CD4-positive, CD25-positive, alpha-beta regulatory T cell (primary cell): ENCODE measurements around the gene HK3. TPM values are rescaled to one million over a fixed set of nuclear protein-coding genes. Genes with fewer than 3 reads are reported as not detected.

Experiments used
- ATAC-seq, 2 donors: fragments of 150-1000 bp; cut with Tn5 transposase; one replicate each; pipeline ENCODE4 v1.10.0; 2021; ENCODE audit warnings: low read depth in 2 of 2, moderate number of reproducible peaks in 2 of 2, moderate library complexity in 1 of 2
- DNase-seq, 3 donors: peaks; one replicate each; pipeline versions ENCODE4 v3.0.0 to v3.0.0-alpha.2; 2012 to 2022; ENCODE audit warnings: mixed read lengths in 1 of 3
- H3K27ac ChIP-seq: one replicate; pipeline ENCODE4 v1.7.0; 2013; ENCODE audit warnings: mild to moderate bottlenecking, low read length; ENCODE audit not compliant: insufficient read depth, poor library complexity, severe bottlenecking
- H3K27me3 ChIP-seq: one replicate; pipeline ENCODE4 v1.7.0; 2013; ENCODE audit warnings: low read length; ENCODE audit not compliant: control insufficient read depth, insufficient read depth
- H3K36me3 ChIP-seq: one replicate; pipeline ENCODE4 v1.7.0; 2013; ENCODE audit warnings: mild to moderate bottlenecking, low read length, moderate library complexity; ENCODE audit not compliant: control insufficient read depth, insufficient read depth
- H3K4me1 ChIP-seq: 2 replicates; pipeline ENCODE4 v1.7.0; 2013; ENCODE audit warnings: mild to moderate bottlenecking, low read length; ENCODE audit not compliant: insufficient read depth, control insufficient read depth, poor library complexity, severe bottlenecking
- H3K4me3 ChIP-seq: one replicate; pipeline ENCODE4 v1.7.0; 2013; ENCODE audit warnings: low read depth, mild to moderate bottlenecking, low read length, moderate library complexity
- H3K9me3 ChIP-seq, 2 experiments: 1 replicate in 1 of 2; 2 replicates in 1 of 2; pipeline ENCODE4 v1.7.0; 2013; ENCODE audit warnings: low read length in 2 of 2, mild to moderate bottlenecking in 1 of 2, moderate library complexity in 1 of 2; ENCODE audit not compliant: control insufficient read depth in 2 of 2
- H3K27ac Mint-ChIP-seq, 3 donors: one replicate each; pipeline ENCODE4 v1.8.0; 2020 to 2022; ENCODE audit warnings: mild to moderate bottlenecking in 3 of 3, mixed read lengths in 3 of 3, moderate library complexity in 2 of 3
- H3K27me3 Mint-ChIP-seq: one replicate; pipeline ENCODE4 v1.8.0; 2022; ENCODE audit warnings: mild to moderate bottlenecking, mixed read lengths
- H3K36me3 Mint-ChIP-seq: one replicate; pipeline ENCODE4 v1.8.0; 2020; ENCODE audit warnings: mixed read lengths
- H3K4me1 Mint-ChIP-seq, 4 donors: one replicate each; pipeline ENCODE4 v1.8.0; 2020 to 2022; ENCODE audit warnings: mixed read lengths in 4 of 4, mild to moderate bottlenecking in 1 of 4
- H3K4me3 Mint-ChIP-seq, 4 donors: one replicate each; pipeline ENCODE4 v1.8.0; 2020 to 2022; ENCODE audit warnings: mild to moderate bottlenecking in 4 of 4, mixed read lengths in 4 of 4, moderate library complexity in 3 of 4
- H3K9me3 Mint-ChIP-seq, 7 donors: one replicate each; pipeline ENCODE4 v1.8.0; 2020 to 2022; ENCODE audit warnings: mixed read lengths in 7 of 7, mild to moderate bottlenecking in 3 of 7, moderate library complexity in 2 of 7
- polyA plus RNA-seq, 4 donors: library from polyadenylated mRNA; unstranded; fragments of 300-500 nt; fragmentation: Illumina TruSeq; gene quantifications; one replicate each; pipeline ENCODE4 v1.2.3, GENCODE V29; 2021
- total RNA-seq: library from RNA; stranded (reverse); gene quantifications from one replicate; pipeline ENCODE4 v1.2.3, GENCODE V29; 2022

Gene HK3
- total and polyA plus RNA-seq, 5 donors from 2014 or later = 0.09 to 0.33 (median 0.23) TPM; not detected in 1

DNA sequence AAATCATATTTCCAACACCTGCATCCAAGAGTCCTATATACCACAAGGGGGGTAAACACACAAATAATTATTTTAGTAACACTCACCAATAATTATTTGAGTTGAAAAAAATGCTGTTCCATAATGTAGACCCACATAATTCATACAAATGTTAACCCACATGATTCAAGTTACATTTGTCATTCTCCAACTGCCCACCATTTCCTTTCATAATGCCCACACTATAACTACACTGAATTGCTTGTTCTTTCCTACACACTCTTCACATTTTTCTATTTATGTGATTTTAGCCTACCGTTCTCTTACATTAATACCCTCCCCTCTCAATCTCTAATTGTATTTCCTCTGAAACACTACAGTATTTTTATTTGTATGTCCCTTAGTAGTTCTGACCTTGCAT, 35.9 kb upstream of the HK3 start:
- Histone ChIP-seq H3K36me3 (peaks cover 33% of the 10 kb centered on the region), H3K27ac (no peak overlapping the region)
- peaks cover 28% of the 10 kb centered on the region for H3K36me3 Mint-ChIP-seq

DNA sequence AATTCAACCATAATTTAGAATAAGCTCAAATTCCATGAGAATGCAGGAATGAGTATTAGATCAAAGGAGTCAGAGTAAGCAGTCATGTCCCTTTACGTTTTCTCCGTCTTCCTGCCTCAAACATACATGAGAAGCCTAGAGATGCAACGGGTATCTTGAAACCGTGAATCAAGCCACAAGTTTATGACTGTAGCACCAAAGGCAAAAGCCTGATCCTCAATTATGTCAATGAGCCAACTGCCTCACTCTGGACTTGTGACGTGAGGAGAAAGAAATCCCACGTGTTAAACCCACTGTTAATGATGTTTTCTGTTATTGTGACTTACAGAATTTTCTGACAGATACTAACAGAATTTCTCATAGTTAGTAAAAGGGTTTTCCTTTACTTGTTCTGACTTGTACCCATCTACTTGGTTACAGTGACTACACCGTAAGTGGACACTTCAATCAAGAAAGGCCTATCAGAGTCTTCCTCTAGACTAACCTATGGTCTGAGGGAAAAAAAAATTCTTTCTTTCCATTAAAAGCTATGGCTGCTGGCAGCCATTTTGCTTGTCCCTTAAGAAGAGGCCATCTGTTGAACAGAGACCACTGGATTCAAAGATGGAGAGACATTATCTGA, 35.3 kb upstream of the HK3 start:
- Mint-ChIP-seq H3K27me3 (no peaks in the 10 kb centered on the region), H3K4me1 (peaks cover 4 to 27% (median 14%) of the 10 kb centered on the region in 4 donors), H3K36me3 (peaks cover 28% of the 10 kb centered on the region), H3K9me3 (peaks cover 0 to 2% (median 0%) of the 10 kb centered on the region in 7 donors), H3K27ac (no peak overlapping the region), H3K4me3 (no peak overlapping the region)
- DNase-seq (no peak), ATAC-seq (no peak)
- H3K9me3 ChIP-seq = no peaks in the 10 kb centered on the region
- peaks cover 30% of the 10 kb centered on the region for H3K36me3 ChIP-seq
- no peak overlapping the region for H3K27ac ChIP-seq
- no peaks in the 10 kb centered on the region for H3K4me1 ChIP-seq
- no peaks in the 10 kb centered on the region for H3K27me3 ChIP-seq
- H3K4me3 ChIP-seq = no peak overlapping the region

More for the DNA sequence above, 35.9 kb upstream of the HK3 start:
- Mint-ChIP-seq H3K4me3 (no peak overlapping the region), H3K27me3 (no peaks in the 10 kb centered on the region), H3K4me1 (peaks cover 4 to 24% (median 10%) of the 10 kb centered on the region in 4 donors), H3K27ac (peak overlapping the region in 1 of 3 donors; percentile 5), H3K9me3 (peaks cover 0 to 2% (median 0%) of the 10 kb centered on the region in 7 donors)
- ATAC-seq = no peak
- Histone ChIP-seq H3K9me3 (no peaks in the 10 kb centered on the region), H3K27me3 (no peaks in the 10 kb centered on the region), H3K4me3 (no peak overlapping the region), H3K4me1 (no peaks in the 10 kb centered on the region)
- DNase-seq = no peak

DNA sequence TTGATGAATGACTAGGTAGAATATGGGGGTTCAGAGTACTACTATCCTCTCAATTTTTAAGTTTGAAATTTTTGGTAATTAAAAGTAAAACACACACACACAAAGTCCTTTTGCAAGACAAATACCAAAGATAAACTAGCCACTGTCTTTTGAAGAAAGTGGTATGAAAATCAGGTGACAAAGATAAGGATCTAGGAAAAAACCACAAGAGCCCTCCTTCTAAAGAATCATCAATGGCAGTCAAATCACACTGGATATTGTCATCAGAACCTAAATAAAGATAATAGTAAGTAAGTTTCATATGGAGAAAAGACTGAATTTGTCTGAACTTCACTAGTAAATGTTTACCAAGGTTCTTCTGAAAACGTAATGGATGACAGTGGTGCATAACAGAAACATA, 30.5 kb upstream of the HK3 start:
- DNase-seq = peak in 1 of 3 donors; percentile 15
- ATAC-seq = no peak

DNA sequence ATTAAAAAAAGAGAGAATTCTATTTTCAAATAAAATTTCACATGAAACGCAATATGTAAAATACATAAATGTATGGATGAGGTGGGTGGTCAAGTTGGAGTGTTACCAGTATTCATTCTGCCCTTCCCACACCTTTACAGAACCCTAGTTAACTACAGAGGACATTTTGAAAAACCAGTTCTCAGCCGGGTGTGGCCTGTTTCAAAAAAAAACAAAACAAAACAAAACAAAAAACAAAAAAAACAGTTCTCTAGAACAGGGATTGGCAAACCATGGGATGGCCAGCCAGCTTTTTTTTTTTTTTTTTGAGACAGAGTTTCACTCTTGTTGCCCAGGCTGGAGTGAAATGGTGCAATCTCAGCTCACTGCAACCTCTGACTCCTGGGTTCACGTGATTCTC, 28.4 kb upstream of the HK3 start:
- Mint-ChIP-seq H3K4me1 (peaks cover 15 to 21% (median 18%) of the 10 kb centered on the region in 4 donors), H3K27ac (no peak overlapping the region), H3K36me3 (peaks cover 23% of the 10 kb centered on the region), H3K27me3 (no peaks in the 10 kb centered on the region), H3K9me3 (no peaks in the 10 kb centered on the region), H3K4me3 (no peak overlapping the region)
- DNase-seq (no peak), ATAC-seq (no peak)
- H3K27ac ChIP-seq = no peak overlapping the region
- H3K9me3 ChIP-seq = no peaks in the 10 kb centered on the region
- no peaks in the 10 kb centered on the region for H3K27me3 ChIP-seq
- peaks cover 12% of the 10 kb centered on the region for H3K36me3 ChIP-seq
- no peaks in the 10 kb centered on the region for H3K4me1 ChIP-seq
- no peak overlapping the region for H3K4me3 ChIP-seq

More for the DNA sequence above, 30.5 kb upstream of the HK3 start:
- Mint-ChIP-seq H3K36me3 (peaks cover 26% of the 10 kb centered on the region), H3K4me3 (no peak overlapping the region), H3K4me1 (peaks cover 15 to 21% (median 16%) of the 10 kb centered on the region in 4 donors), H3K27me3 (no peaks in the 10 kb centered on the region), H3K27ac (no peak overlapping the region), H3K9me3 (no peaks in the 10 kb centered on the region)
- no peak overlapping the region for H3K27ac ChIP-seq
- peaks cover 19% of the 10 kb centered on the region for H3K36me3 ChIP-seq
- H3K27me3 ChIP-seq = no peaks in the 10 kb centered on the region
- H3K4me3 ChIP-seq = no peak overlapping the region
- H3K9me3 ChIP-seq = no peaks in the 10 kb centered on the region
- H3K4me1 ChIP-seq = no peaks in the 10 kb centered on the region

DNA sequence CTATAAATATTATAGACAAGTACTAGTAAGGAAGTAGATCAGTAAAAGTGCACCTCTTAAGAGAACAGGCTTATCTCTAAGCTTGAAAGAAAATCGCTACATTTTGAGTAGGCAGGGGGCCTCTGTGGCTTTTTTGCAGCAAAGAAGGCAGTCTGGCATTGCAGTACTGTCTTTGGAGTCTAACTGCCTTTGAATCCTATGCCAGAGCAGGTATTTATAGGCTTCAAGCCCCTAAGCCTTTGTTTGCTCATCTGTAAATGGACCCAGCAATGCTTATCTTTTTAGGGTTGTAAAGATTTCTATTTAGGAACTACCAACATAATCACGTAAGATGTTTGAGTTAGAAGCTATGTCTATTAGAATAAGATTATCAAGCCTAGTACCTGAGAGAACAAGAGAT, 23.7 kb upstream of the HK3 start:
- Mint-ChIP-seq H3K9me3 (no peaks in the 10 kb centered on the region), H3K36me3 (peaks cover 34% of the 10 kb centered on the region), H3K27ac (no peak overlapping the region), H3K4me3 (no peak overlapping the region), H3K27me3 (no peaks in the 10 kb centered on the region), H3K4me1 (peaks cover 9 to 23% (median 17%) of the 10 kb centered on the region in 4 donors)
- H3K9me3 ChIP-seq = no peaks in the 10 kb centered on the region
- H3K27me3 ChIP-seq = no peaks in the 10 kb centered on the region
- no peak overlapping the region for H3K4me3 ChIP-seq
- DNase-seq (no peak), ATAC-seq (no peak)
- peaks cover 10% of the 10 kb centered on the region for H3K36me3 ChIP-seq
- H3K4me1 ChIP-seq = no peaks in the 10 kb centered on the region
- H3K27ac ChIP-seq = no peak overlapping the region

DNA sequence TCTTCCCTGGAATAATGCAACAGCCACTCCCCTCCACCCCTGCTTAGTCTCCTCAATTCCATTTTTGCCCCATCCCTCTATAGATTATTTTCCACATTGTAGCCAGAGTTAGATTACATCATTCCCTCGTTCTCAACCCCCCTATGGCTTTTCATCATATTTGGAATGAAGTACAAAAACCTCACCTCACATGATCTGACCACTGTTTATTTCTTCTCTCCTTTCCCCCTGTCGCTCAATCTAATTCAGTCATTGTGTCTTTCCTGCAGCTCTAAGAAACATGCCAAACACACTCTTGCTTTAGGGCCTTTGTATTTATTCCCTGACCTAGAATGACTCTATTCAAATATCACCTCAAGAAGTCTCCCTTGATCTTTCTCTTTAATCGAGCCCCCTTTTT, 22.6 kb upstream of the HK3 start:
- Histone ChIP-seq H3K9me3 (no peaks in the 10 kb centered on the region), H3K4me1 (no peaks in the 10 kb centered on the region), H3K27me3 (no peaks in the 10 kb centered on the region), H3K4me3 (no peak overlapping the region), H3K27ac (no peak overlapping the region), H3K36me3 (peaks cover 10% of the 10 kb centered on the region)
- Mint-ChIP-seq H3K9me3 (no peaks in the 10 kb centered on the region), H3K4me1 (peaks cover 9 to 25% (median 17%) of the 10 kb centered on the region in 4 donors), H3K27me3 (no peaks in the 10 kb centered on the region), H3K4me3 (no peak overlapping the region), H3K27ac (peak overlapping the region in 2 of 3 donors; percentile 23 to 32), H3K36me3 (peaks cover 34% of the 10 kb centered on the region)
- DNase-seq = no peak
- ATAC-seq = no peak

DNA sequence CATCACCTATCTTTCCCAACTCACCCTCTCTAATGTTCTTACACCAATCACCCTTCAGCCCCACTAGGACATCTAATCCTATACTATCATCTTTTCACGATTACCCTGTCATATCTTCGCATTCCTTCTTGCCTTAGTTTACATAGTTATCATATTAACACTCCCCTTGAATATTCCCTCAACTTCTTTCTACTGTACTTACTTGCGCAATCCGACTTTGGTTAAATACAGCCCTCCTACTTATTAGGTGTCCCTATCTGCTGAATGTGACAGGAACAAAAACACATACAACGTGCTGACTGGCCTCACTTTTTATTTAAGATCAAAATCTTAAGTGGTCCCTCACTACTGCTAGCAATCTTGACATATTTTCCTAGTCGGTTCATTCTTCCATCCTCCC, 19.5 kb upstream of the HK3 start:
- no peaks in the 10 kb centered on the region for H3K27me3 ChIP-seq
- peaks cover 0 to 29% (median 16%) of the 10 kb centered on the region in 4 donors for H3K4me1 Mint-ChIP-seq
- H3K9me3 ChIP-seq = no peaks in the 10 kb centered on the region
- peaks cover 19% of the 10 kb centered on the region for H3K36me3 ChIP-seq
- peak overlapping the region in 1 of 3 donors; percentile 23 for H3K27ac Mint-ChIP-seq
- no peak overlapping the region for H3K4me3 Mint-ChIP-seq
- no peak for DNase-seq
- H3K9me3 Mint-ChIP-seq = no peaks in the 10 kb centered on the region
- H3K4me3 ChIP-seq = no peak overlapping the region
- peaks cover 32% of the 10 kb centered on the region for H3K36me3 Mint-ChIP-seq
- no peak overlapping the region for H3K27ac ChIP-seq
- H3K4me1 ChIP-seq = no peaks in the 10 kb centered on the region
- ATAC-seq = no peak
- H3K27me3 Mint-ChIP-seq = no peaks in the 10 kb centered on the region

DNA sequence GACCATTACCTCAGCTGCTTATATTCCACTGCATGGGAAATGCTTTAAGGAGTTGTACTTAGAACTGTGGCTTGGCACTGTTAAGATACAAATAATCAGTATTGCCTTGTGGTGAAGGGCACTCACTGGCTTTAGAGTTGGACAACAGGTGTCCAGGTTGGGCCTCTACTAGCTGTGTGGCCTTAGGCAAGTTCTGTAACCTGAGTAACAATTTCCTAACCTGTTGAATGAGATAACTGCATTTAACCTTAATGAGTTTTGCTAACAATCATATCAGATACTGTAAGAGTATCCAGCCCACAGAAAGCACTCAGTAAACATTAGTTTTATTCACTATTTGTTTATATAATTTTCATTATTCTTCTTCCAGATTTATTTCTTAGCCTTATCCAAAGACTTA, 17.2 kb upstream of the HK3 start:
- H3K4me1 Mint-ChIP-seq = peaks cover 0 to 25% (median 10%) of the 10 kb centered on the region in 4 donors
- peaks cover 23% of the 10 kb centered on the region for H3K36me3 Mint-ChIP-seq
- peak overlapping the region in 1 of 3 donors; percentile 28 for H3K27ac Mint-ChIP-seq
- H3K36me3 ChIP-seq = peaks cover 20% of the 10 kb centered on the region
- no peaks in the 10 kb centered on the region for H3K27me3 ChIP-seq
- no peaks in the 10 kb centered on the region for H3K27me3 Mint-ChIP-seq
- no peaks in the 10 kb centered on the region for H3K9me3 ChIP-seq
- no peak overlapping the region for H3K4me3 ChIP-seq
- no peak overlapping the region for H3K4me3 Mint-ChIP-seq
- ATAC-seq (no peak), DNase-seq (no peak)
- H3K9me3 Mint-ChIP-seq = no peaks in the 10 kb centered on the region
- no peak overlapping the region for H3K27ac ChIP-seq
- H3K4me1 ChIP-seq = no peaks in the 10 kb centered on the region
